ENCODE data around the gene BATF. TPM values are rescaled to one million over a fixed set of nuclear protein-coding genes. Genes with fewer than 3 reads are reported as not detected.

BATF gene
- polyA plus RNA-seq, 1 of the 3 experiments (the other 2 are of a cell fraction): not detected

DNA sequence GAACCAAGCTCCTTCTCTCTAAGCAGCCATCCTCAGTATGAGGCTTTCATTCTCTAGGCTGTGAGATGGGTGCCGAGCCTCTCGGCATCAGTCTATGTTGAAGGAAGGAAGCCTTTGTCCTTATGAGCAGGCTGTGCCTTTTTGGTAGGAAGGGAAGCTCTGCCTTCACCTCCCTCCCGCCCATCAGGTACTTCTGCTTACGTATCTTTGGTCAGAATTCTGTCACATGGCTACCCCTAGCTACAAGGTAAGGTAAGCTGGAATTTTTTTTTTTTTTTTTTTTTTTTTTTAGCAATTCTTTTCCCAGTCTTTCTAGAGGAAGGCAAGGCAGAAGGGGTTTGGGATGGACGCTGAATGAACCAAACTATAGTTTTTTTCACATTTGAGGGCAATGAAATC, 16.9 kb downstream of the BATF start:
- no peak for DNase-seq
- Histone ChIP-seq H3K79me2 (ENCODE audit: insufficient read depth) (no peaks in the 10 kb centered on the region), H3K9ac (no peak overlapping the region), H3K4me1 (ENCODE audit: control insufficient read depth in 1 of 2, insufficient read depth in 2 of 2, low read depth in 1 of 2, low read length in 1 of 2) (0 out of 4 replicates have a peak, but pooled peaks cover 0 to 3% of the 10 kb centered on the region in 2 experiments), H3K9me2 (no peaks in the 10 kb centered on the region), H3K4me3 (ENCODE audit: low read depth in 2 of 2, low read length in 1 of 2) (no peak overlapping the region), H3K36me3 (replicated peaks in 1 of 2; ENCODE audit: control insufficient read depth in 1 of 2, insufficient read depth in 2 of 2, low read length in 1 of 2) (no peaks in the 10 kb centered on the region), H3K27ac (ENCODE audit: low read depth in 2 of 2, low read length in 1 of 2) (no peak overlapping the region), H4K20me1 (ENCODE audit: insufficient read depth) (no peaks in the 10 kb centered on the region), H3F3A (replicated peaks; ENCODE audit: insufficient read depth) (no peaks in the 10 kb centered on the region), H2AFZ (ENCODE audit: low read depth) (no peak overlapping the region), H3K9me3 (no peaks in the 10 kb centered on the region), H3K27me3 (ENCODE audit: insufficient read depth) (no peaks in the 10 kb centered on the region), H3K4me2 (no peak overlapping the region)
- CTCF ChIA-PET: interaction anchor here (1.3 to 2.2 kb wide), 4 partner anchors 10 to 115 kb away, joined by 4 to 7 read pairs (median 5); no protein-coding TSS in a partner anchor
- TF ChIP-seq GABPA (IDR thresholded peaks at IDR 0.05; ENCODE audit: low read depth) (no peak), YY1 (IDR thresholded peaks at IDR 0.05; ENCODE audit: low read depth) (no peak), EP300 (IDR thresholded peaks at IDR 0.05; ENCODE audit: borderline replicate concordance in 1 of 2, low read depth in 1 of 2, low read length in 1 of 2) (no peak), GATA2 (CRISPR knock-in tag; IDR thresholded peaks at IDR 0.05) (no peak), RFX5 (IDR thresholded peaks at IDR 0.05; ENCODE audit: low read length) (no peak)
- TF ChIP-seq, protein P1, sequence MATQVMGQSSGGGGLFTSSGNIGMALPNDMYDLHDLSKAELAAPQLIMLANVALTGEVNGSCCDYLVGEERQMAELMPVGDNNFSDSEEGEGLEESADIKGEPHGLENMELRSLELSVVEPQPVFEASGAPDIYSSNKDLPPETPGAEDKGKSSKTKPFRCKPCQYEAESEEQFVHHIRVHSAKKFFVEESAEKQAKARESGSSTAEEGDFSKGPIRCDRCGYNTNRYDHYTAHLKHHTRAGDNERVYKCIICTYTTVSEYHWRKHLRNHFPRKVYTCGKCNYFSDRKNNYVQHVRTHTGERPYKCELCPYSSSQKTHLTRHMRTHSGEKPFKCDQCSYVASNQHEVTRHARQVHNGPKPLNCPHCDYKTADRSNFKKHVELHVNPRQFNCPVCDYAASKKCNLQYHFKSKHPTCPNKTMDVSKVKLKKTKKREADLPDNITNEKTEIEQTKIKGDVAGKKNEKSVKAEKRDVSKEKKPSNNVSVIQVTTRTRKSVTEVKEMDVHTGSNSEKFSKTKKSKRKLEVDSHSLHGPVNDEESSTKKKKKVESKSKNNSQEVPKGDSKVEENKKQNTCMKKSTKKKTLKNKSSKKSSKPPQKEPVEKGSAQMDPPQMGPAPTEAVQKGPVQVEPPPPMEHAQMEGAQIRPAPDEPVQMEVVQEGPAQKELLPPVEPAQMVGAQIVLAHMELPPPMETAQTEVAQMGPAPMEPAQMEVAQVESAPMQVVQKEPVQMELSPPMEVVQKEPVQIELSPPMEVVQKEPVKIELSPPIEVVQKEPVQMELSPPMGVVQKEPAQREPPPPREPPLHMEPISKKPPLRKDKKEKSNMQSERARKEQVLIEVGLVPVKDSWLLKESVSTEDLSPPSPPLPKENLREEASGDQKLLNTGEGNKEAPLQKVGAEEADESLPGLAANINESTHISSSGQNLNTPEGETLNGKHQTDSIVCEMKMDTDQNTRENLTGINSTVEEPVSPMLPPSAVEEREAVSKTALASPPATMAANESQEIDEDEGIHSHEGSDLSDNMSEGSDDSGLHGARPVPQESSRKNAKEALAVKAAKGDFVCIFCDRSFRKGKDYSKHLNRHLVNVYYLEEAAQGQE (IDR thresholded peaks at IDR 0.05; ENCODE audit: low read depth, low read length): no peak
- POLR2A ChIA-PET: no interaction called here
- WGBS (ENCODE audit: low lambda C conversion rate): 61% methylated on average over 5 of the region's 5 CpGs

DNA sequence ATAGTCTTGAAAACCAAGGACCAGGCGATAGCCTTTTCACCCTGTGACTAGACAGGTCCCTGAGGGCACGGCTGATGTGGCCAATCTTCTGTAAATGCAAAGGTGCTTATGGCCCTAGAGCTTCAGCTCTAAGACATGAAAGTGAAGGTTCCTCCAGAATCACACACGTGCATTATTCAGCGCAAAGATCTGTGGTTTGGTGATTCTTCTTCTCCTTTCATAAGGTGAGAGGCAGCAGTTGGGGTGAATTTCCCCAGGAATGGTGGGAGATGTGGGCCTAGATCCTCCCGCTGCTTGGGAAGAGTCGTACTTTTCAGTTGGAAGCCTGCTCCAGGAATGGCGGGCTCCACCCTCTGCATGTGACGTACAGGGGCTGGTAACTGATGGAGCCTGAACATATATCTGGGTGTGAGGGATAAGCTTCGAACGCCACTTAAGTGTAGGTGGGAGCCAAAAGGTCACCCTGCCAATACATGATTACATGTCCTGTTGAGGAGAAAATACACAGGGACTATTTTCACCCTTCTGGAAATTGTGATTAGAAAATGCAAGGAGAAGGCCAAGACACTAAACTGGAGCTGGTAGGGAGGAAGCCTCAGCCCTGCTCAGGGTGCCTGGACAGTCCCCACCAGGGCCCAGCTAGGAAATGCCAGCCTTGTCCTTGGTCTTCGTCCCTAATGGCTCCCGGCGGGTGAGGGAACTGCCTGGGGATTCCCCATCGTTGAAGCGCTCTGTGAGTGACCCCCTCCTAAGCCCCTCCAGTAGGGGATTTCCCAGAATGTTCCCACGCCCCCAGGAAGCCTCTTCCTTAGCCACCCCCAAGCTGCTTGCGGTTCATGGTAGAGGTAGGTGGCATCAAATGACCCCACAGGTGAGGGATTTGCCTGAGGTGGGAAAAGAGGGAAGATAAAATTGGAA, 17.6 kb downstream of the BATF start:
- Histone ChIP-seq H3K9me3 (no peaks in the 10 kb centered on the region), H3K4me3 (ENCODE audit: low read depth in 2 of 2, low read length in 1 of 2) (no peak overlapping the region), H2AFZ (ENCODE audit: low read depth) (no peak overlapping the region), H3F3A (replicated peaks; ENCODE audit: insufficient read depth) (no peaks in the 10 kb centered on the region), H3K9me2 (no peaks in the 10 kb centered on the region), H3K36me3 (replicated peaks in 1 of 2; ENCODE audit: control insufficient read depth in 1 of 2, insufficient read depth in 2 of 2, low read length in 1 of 2) (no peaks in the 10 kb centered on the region), H3K27ac (ENCODE audit: low read depth in 2 of 2, low read length in 1 of 2) (no peak overlapping the region), H3K4me2 (no peak overlapping the region), H3K27me3 (ENCODE audit: insufficient read depth) (no peaks in the 10 kb centered on the region), H3K9ac (no peak overlapping the region), H4K20me1 (ENCODE audit: insufficient read depth) (no peaks in the 10 kb centered on the region), H3K4me1 (ENCODE audit: control insufficient read depth in 1 of 2, insufficient read depth in 2 of 2, low read depth in 1 of 2, low read length in 1 of 2) (0 out of 4 replicates have a peak, but pooled peaks cover 0 to 3% of the 10 kb centered on the region in 2 experiments), H3K79me2 (ENCODE audit: insufficient read depth) (no peaks in the 10 kb centered on the region)
- DNase-seq: no peak
- 72% methylated on average over 15 of the region's 17 CpGs for WGBS (ENCODE audit: low lambda C conversion rate)
- CTCF ChIA-PET: interaction anchor here (1.2 to 2.2 kb wide), 6 partner anchors 9 to 114 kb away, joined by 3 to 7 read pairs (median 5); no protein-coding TSS in a partner anchor
- POLR2A ChIA-PET: no interaction called here
- no peak for TF ChIP-seq CHD2 (IDR thresholded peaks at IDR 0.05; ENCODE audit: low read length, partially characterized antibody)
- TF ChIP-seq SIN3A (IDR thresholded peaks at IDR 0.05; ENCODE audit: borderline replicate concordance, low read depth, low read length): no peak
- no peak for TF ChIP-seq FOSL2 (IDR thresholded peaks at IDR 0.05; ENCODE audit: borderline replicate concordance, low read depth)
- TF ChIP-seq, protein P2, sequence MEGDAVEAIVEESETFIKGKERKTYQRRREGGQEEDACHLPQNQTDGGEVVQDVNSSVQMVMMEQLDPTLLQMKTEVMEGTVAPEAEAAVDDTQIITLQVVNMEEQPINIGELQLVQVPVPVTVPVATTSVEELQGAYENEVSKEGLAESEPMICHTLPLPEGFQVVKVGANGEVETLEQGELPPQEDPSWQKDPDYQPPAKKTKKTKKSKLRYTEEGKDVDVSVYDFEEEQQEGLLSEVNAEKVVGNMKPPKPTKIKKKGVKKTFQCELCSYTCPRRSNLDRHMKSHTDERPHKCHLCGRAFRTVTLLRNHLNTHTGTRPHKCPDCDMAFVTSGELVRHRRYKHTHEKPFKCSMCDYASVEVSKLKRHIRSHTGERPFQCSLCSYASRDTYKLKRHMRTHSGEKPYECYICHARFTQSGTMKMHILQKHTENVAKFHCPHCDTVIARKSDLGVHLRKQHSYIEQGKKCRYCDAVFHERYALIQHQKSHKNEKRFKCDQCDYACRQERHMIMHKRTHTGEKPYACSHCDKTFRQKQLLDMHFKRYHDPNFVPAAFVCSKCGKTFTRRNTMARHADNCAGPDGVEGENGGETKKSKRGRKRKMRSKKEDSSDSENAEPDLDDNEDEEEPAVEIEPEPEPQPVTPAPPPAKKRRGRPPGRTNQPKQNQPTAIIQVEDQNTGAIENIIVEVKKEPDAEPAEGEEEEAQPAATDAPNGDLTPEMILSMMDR (IDR thresholded peaks at IDR 0.05): no peak
- no peak for TF ChIP-seq EZH2phosphoT487 (IDR thresholded peaks at IDR 0.05; ENCODE audit: borderline replicate concordance, low read depth)
- no peak for TF ChIP-seq NRF1 (IDR thresholded peaks at IDR 0.05; ENCODE audit: low read depth, low read length)
- no peak for TF ChIP-seq RCOR1 (IDR thresholded peaks at IDR 0.05; ENCODE audit: low read length)
- TF ChIP-seq ELF1 (IDR thresholded peaks at IDR 0.05): no peak
- TF ChIP-seq, protein P3, sequence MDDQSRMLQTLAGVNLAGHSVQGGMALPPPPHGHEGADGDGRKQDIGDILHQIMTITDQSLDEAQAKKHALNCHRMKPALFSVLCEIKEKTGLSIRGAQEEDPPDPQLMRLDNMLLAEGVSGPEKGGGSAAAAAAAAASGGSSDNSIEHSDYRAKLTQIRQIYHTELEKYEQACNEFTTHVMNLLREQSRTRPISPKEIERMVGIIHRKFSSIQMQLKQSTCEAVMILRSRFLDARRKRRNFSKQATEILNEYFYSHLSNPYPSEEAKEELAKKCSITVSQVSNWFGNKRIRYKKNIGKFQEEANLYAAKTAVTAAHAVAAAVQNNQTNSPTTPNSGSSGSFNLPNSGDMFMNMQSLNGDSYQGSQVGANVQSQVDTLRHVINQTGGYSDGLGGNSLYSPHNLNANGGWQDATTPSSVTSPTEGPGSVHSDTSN (IDR thresholded peaks at IDR 0.05): no peak
- TF ChIP-seq YY1 (IDR thresholded peaks at IDR 0.05; ENCODE audit: low read depth): no peak
- no peak for TF ChIP-seq TCF12 (IDR thresholded peaks at IDR 0.05)
